ENCODE results near the gene CD22. TPM values are rescaled to one million over a fixed set of nuclear protein-coding genes. Genes with fewer than 3 reads are reported as not detected.
A peak's percentile ranks its signal among the peaks of the same experiment; 100 is the strongest.

The CD22 gene
- total and polyA plus RNA-seq, 10 of the 15 experiments (the other 5 are each of a cell fraction or from before 2014, with no cell fraction given) = 23.0 to 344 (median 181) TPM

GRCh38 chr19:35342430-35342829 lies 13.4 kb downstream of the CD22 start:
- Histone ChIP-seq H3K27me3 (replicated peaks in 1 of 2; ENCODE audit: control insufficient read depth in 2 of 2, insufficient read depth in 2 of 2, low read length in 1 of 2) (no peaks in the 10 kb centered on the region), H3K9me3 (replicated peaks; ENCODE audit: control insufficient read depth, insufficient read depth, low read length) (no peaks in the 10 kb centered on the region), H3K4me3 (no peak overlapping the region), H3K4me1 (ENCODE audit: control insufficient read depth, insufficient read depth, low read length) (peaks cover 33% of the 10 kb centered on the region), H4K20me1 (ENCODE audit: control insufficient read depth, insufficient read depth) (no peaks in the 10 kb centered on the region), H3K79me2 (ENCODE audit: control insufficient read depth, insufficient read depth, low read length) (peaks cover 2% of the 10 kb centered on the region), H3K4me2 (ENCODE audit: control insufficient read depth, insufficient read depth) (no peak overlapping the region), H3K9ac (ENCODE audit: control insufficient read depth, insufficient read depth, low read length) (no peak overlapping the region), H2AFZ (ENCODE audit: control insufficient read depth, low read depth, low read length) (no peak overlapping the region), H3K36me3 (ENCODE audit: control insufficient read depth in 2 of 2, insufficient read depth in 2 of 2, low read length in 1 of 2) (peaks cover 24 to 32% of the 10 kb centered on the region in 2 experiments), H3K27ac (ENCODE audit: control insufficient read depth, insufficient read depth) (no peak overlapping the region)
- RAD21 ChIA-PET (ENCODE audit: unreplicated experiment) = no interaction called here
- 98% methylated on average over 5 of the region's 5 CpGs for WGBS (ENCODE audit: insufficient coverage, insufficient replicate concordance, low lambda C conversion rate, missing lambda C conversion rate)
- TF ChIP-seq RCOR1 (conservative IDR thresholded peaks at IDR 0.05; ENCODE audit: low read depth, low read length) = no peak
- peak; percentile 44 for TF ChIP-seq POLR2A (IDR thresholded peaks at IDR 0.05; ENCODE audit: low read depth, low read length)
- TF ChIP-seq KLF5 (IDR thresholded peaks at IDR 0.05; ENCODE audit: partially characterized antibody) = no peak
- TF ChIP-seq EZH2 (IDR thresholded peaks at IDR 0.05; ENCODE audit: borderline replicate concordance, control insufficient read depth, low read depth, low read length) = no peak
- no peak for TF ChIP-seq WRNIP1 (IDR thresholded peaks at IDR 0.05; ENCODE audit: borderline replicate concordance, low read depth, low read length)
- TF ChIP-seq MAX (IDR thresholded peaks at IDR 0.05; ENCODE audit: low read depth, low read length) = no peak
- SMC1A ChIA-PET (ENCODE audit: uncharacterized antibody, unreplicated experiment) = interaction anchor here (1.0 to 1.1 kb wide), 2 partner anchors 9 to 121 kb away, joined by 3 to 4 read pairs; no protein-coding TSS in a partner anchor
- in situ Hi-C loops (cut with MboI) = no loop called here
- DNase-seq (ENCODE audit: low read depth, low spot score) (no peak), ATAC-seq (no peak), FAIRE-seq (no peak)
- no TSS peak for BruUV-seq (replicated peaks)
- CTCF ChIA-PET = no interaction called here
- intact Hi-C loops (cut with micrococcal nuclease; ENCODE audit: unreplicated experiment) = no loop called here
- POLR2A ChIA-PET = interaction anchor here (1.1 to 1.7 kb wide), 2 partner anchors 9 to 122 kb away, joined by 3 to 6 read pairs; no protein-coding TSS in a partner anchor

- POLR2A ChIA-PET = interaction anchor here (1.0 to 5.4 kb wide), 4 partner anchors 12 to 117 kb away, joined by 3 to 135 read pairs (median 29); no protein-coding TSS in a partner anchor
- RAD21 ChIA-PET (ENCODE audit: unreplicated experiment) = interaction anchor here (6.2 kb wide), 1 partner anchor 13 kb away, joined by 127 read pairs; the partner anchor contains the start of gene CD22
- H3K79me2 ChIP-seq (ENCODE audit: control insufficient read depth, insufficient read depth, low read length) = no peaks in the 10 kb centered on the region
- peaks cover 23 to 27% of the 10 kb centered on the region in 2 experiments for H3K36me3 ChIP-seq (ENCODE audit: control insufficient read depth in 2 of 2, insufficient read depth in 2 of 2, low read length in 1 of 2)
- H4K20me1 ChIP-seq (ENCODE audit: control insufficient read depth, insufficient read depth) = no peaks in the 10 kb centered on the region
- H2AFZ ChIP-seq (ENCODE audit: control insufficient read depth, low read depth, low read length) = no peak overlapping the region
- no peaks in the 10 kb centered on the region for H3K27me3 ChIP-seq (replicated peaks in 1 of 2; ENCODE audit: control insufficient read depth in 2 of 2, insufficient read depth in 2 of 2, low read length in 1 of 2)
- H3K4me1 ChIP-seq (ENCODE audit: control insufficient read depth, insufficient read depth, low read length) = peaks cover 50% of the 10 kb centered on the region
- WGBS (ENCODE audit: insufficient coverage, insufficient replicate concordance, low lambda C conversion rate, missing lambda C conversion rate) = 84% methylated on average over 17 of the region's 17 CpGs
- in situ Hi-C loops (cut with MboI) (loop anchor here (5.0 kb wide), 1 partner anchor 123 kb away; no protein-coding TSS in a partner anchor), intact Hi-C loops (cut with micrococcal nuclease; ENCODE audit: unreplicated experiment) (loop anchor here (5.0 kb wide), 3 partner anchors 37 to 253 kb away; partner anchors contain the start of gene USF2)
- no peak overlapping the region for H3K9ac ChIP-seq (ENCODE audit: control insufficient read depth, insufficient read depth, low read length)
- DNase-seq (ENCODE audit: low read depth, low spot score) (no peak), ATAC-seq (no peak), FAIRE-seq (no peak)
- SMC1A ChIA-PET (ENCODE audit: uncharacterized antibody, unreplicated experiment) = interaction anchor here (0.7 to 7.7 kb wide), 7 partner anchors 13 to 151 kb away, joined by 3 to 152 read pairs (median 4); partner anchors contain the start of gene CD22
- CTCF ChIA-PET = interaction anchor here (0.6 to 5.8 kb wide), 2 partner anchors 11 to 147 kb away, joined by 3 to 61 read pairs; no protein-coding TSS in a partner anchor
- H3K27ac ChIP-seq (ENCODE audit: control insufficient read depth, insufficient read depth) = no peak overlapping the region
- H3K4me2 ChIP-seq (ENCODE audit: control insufficient read depth, insufficient read depth) = no peak overlapping the region; the same call in 1 of the 2 replicates
- no TSS peak for BruUV-seq (replicated peaks)
- H3K4me3 ChIP-seq = no peak overlapping the region
- H3K9me3 ChIP-seq (replicated peaks; ENCODE audit: control insufficient read depth, insufficient read depth, low read length) = no peaks in the 10 kb centered on the region
- TF ChIP-seq SMAD5 (IDR thresholded peaks at IDR 0.05; ENCODE audit: low read depth) = peak; percentile 42; the same call in 1 of the 2 replicates
- TF ChIP-seq CBX5 (IDR thresholded peaks at IDR 0.05; ENCODE audit: low read depth) = no peak
- no peak for TF ChIP-seq RELB (IDR thresholded peaks at IDR 0.05; ENCODE audit: low read depth)
- peak; percentile 89; the same call in 1 of the 2 replicates for TF ChIP-seq POLR2AphosphoS2 (IDR thresholded peaks at IDR 0.05; ENCODE audit: low read depth, low read length)
- no peak for TF ChIP-seq IRF5 (IDR thresholded peaks at IDR 0.05; ENCODE audit: borderline replicate concordance)
- no peak for TF ChIP-seq FOS (IDR thresholded peaks at IDR 0.05; ENCODE audit: borderline replicate concordance, extremely low read depth, insufficient read length)
- TF ChIP-seq ATF3 (IDR thresholded peaks at IDR 0.05; ENCODE audit: borderline replicate concordance, extremely low read depth, low read depth, low read length) = no peak
Measured at GRCh38 chr19:35344511-35345031, 15.6 kb downstream of the CD22 start.
